Liver (tissue), 9 donors: ENCODE measurements around the gene CACNG6. TPM values are rescaled to one million over a fixed set of nuclear protein-coding genes. Genes with fewer than 3 reads are reported as not detected.

ENCODE experiments used
- DNase-seq: peaks from one replicate; pipeline ENCODE4 v3.0.0-alpha.2; 2017; ENCODE audit warnings: low spot score
- H3K27ac ChIP-seq, 2 donors: one replicate each; pipeline ENCODE4 v1.7.0; 2013; ENCODE audit warnings: inconsistent platforms in 2 of 2, low read length in 2 of 2, control low read depth in 1 of 2, low read depth in 1 of 2, mild to moderate bottlenecking in 1 of 2
- H3K27me3 ChIP-seq, 4 donors: one replicate each; pipeline versions ENCODE4 v1.6.1 to v1.7.0; 2013; ENCODE audit warnings: low read length in 3 of 4, inconsistent platforms in 1 of 4, mild to moderate bottlenecking in 1 of 4, moderate library complexity in 1 of 4; ENCODE audit not compliant: control insufficient read depth in 4 of 4, insufficient read depth in 4 of 4
- H3K36me3 ChIP-seq, 4 donors: one replicate each; pipeline versions ENCODE4 v1.6.1 to v1.7.0; 2013; ENCODE audit warnings: low read length in 3 of 4, mild to moderate bottlenecking in 3 of 4, low read depth in 1 of 4, moderate library complexity in 1 of 4; ENCODE audit not compliant: control insufficient read depth in 4 of 4, insufficient read depth in 3 of 4
- H3K4me1 ChIP-seq, 4 donors: one replicate each; pipeline versions ENCODE4 v1.6.1 to v1.7.0; 2013; ENCODE audit warnings: low read length in 3 of 4, mild to moderate bottlenecking in 3 of 4, moderate library complexity in 1 of 4; ENCODE audit not compliant: control insufficient read depth in 4 of 4, insufficient read depth in 4 of 4
- H3K4me3 ChIP-seq, 3 donors: one replicate each; pipeline versions ENCODE4 v1.6.1 to v1.7.0; 2013; ENCODE audit warnings: low read length in 3 of 3, control low read depth in 1 of 3, low read depth in 1 of 3, mild to moderate bottlenecking in 1 of 3
- H3K9ac ChIP-seq, 2 donors: one replicate each; pipeline ENCODE4 v1.7.0; 2013; ENCODE audit warnings: low read length in 2 of 2, mild to moderate bottlenecking in 2 of 2, moderate library complexity in 2 of 2, control low read depth in 1 of 2, low read depth in 1 of 2
- H3K9me3 ChIP-seq, 4 donors: one replicate each; pipeline versions ENCODE4 v1.6.1 to v1.7.0; 2013; ENCODE audit warnings: low read length in 3 of 4; ENCODE audit not compliant: control insufficient read depth in 4 of 4
- ATF3 ChIP-seq: IDR thresholded peaks from 2 replicates; pipeline ENCODE4 v1.6.1; 2016; ENCODE audit warnings: antibody characterized with exemption
- EGR1 ChIP-seq, 2 donors: IDR thresholded peaks; 2 replicates each; pipeline ENCODE4 v1.6.1; 2016 to 2018; ENCODE audit warnings: antibody characterized with exemption in 2 of 2, low read depth in 2 of 2
- FOXA1 ChIP-seq: IDR thresholded peaks from 2 replicates; pipeline ENCODE4 v1.6.1; 2016; ENCODE audit warnings: antibody characterized with exemption
- FOXA2 ChIP-seq: IDR thresholded peaks from 2 replicates; pipeline ENCODE4 v1.6.1; 2016; ENCODE audit warnings: antibody characterized with exemption
- GABPA ChIP-seq, 2 donors: IDR thresholded peaks in 1 of 2; conservative IDR thresholded peaks in 1 of 2; 2 replicates each; pipeline ENCODE4 v1.6.1; 2016; ENCODE audit warnings: antibody characterized with exemption in 2 of 2, mild to moderate bottlenecking in 1 of 2, moderate library complexity in 1 of 2
- HNF4A ChIP-seq, 2 donors: conservative IDR thresholded peaks; 2 replicates each; pipeline ENCODE4 v1.6.1; 2016; ENCODE audit warnings: antibody characterized with exemption in 2 of 2, mild to moderate bottlenecking in 2 of 2
- HNF4G ChIP-seq: IDR thresholded peaks from 2 replicates; pipeline ENCODE4 v1.6.1; 2016; ENCODE audit warnings: antibody characterized with exemption
- JUND ChIP-seq, 2 donors: IDR thresholded peaks; 2 replicates each; pipeline ENCODE4 v1.6.1; 2016; ENCODE audit warnings: antibody characterized with exemption in 2 of 2
- MAX ChIP-seq: IDR thresholded peaks from 2 replicates; pipeline ENCODE4 v1.6.1; 2016; ENCODE audit warnings: antibody characterized with exemption
- NR2F2 ChIP-seq: IDR thresholded peaks from 2 replicates; pipeline ENCODE4 v1.6.1; 2016; ENCODE audit warnings: antibody characterized with exemption
- RAD21 ChIP-seq, 2 donors: IDR thresholded peaks; 2 replicates each; pipeline ENCODE4 v1.6.1; 2016; ENCODE audit warnings: antibody characterized with exemption in 2 of 2, mild to moderate bottlenecking in 2 of 2
- REST ChIP-seq: IDR thresholded peaks from 2 replicates; pipeline ENCODE4 v1.6.1; 2016; ENCODE audit warnings: antibody characterized with exemption, mild to moderate bottlenecking
- RXRA ChIP-seq, 2 donors: IDR thresholded peaks; 2 replicates each; pipeline ENCODE4 v1.6.1; 2017 to 2018; ENCODE audit warnings: antibody characterized with exemption in 2 of 2, mild to moderate bottlenecking in 1 of 2
- SP1 ChIP-seq: IDR thresholded peaks from 2 replicates; pipeline ENCODE4 v1.6.1; 2018; ENCODE audit warnings: antibody characterized with exemption, mild to moderate bottlenecking
- TAF1 ChIP-seq: conservative IDR thresholded peaks from 2 replicates; pipeline ENCODE4 v1.6.1; 2016; ENCODE audit warnings: antibody characterized with exemption, mild to moderate bottlenecking
- YY1 ChIP-seq: IDR thresholded peaks from 2 replicates; pipeline ENCODE4 v1.6.1; 2016; ENCODE audit warnings: antibody characterized with exemption, mild to moderate bottlenecking
- WGBS: extraction: QIAGEN DNeasy Blood & Tissue Kit; methylation state at CpG from one replicate; pipeline ENCODE4 v1.1.7; 2013; 5-methylcytosine and 5-hydroxymethylcytosine counted together
- polyA plus RNA-seq, 2 donors: library from polyadenylated mRNA; stranded (reverse) in 1 of 2; unstranded in 1 of 2; fragments of 200-250 nt in 1 of 2; fragments of >200 nt in 1 of 2; fragmentation: Nextera tagmentation in 1 of 2; extraction: Ambion mirVana in 1 of 2; gene quantifications; one replicate each; pipeline versions ENCODE4 v1.2.1 to v1.2.3, GENCODE V29; 2013 to 2015
- total RNA-seq, 2 donors: library from RNA; depleted of rRNA; stranded (reverse); fragments of >200 nt; gene quantifications; one replicate each; pipeline ENCODE4 v1.2.3, GENCODE V29; 2014
- TF ChIP-seq, protein P1 (sequence below): fragments of 150-350 bp; IDR thresholded peaks from 2 replicates; pipeline ENCODE4 v1.5.1; 2017; ENCODE audit warnings: improper control_type of control experiment, low read depth, low read length; ENCODE audit not compliant: missing input control
- TF ChIP-seq, protein P2 (sequence below): IDR thresholded peaks from 2 replicates; pipeline ENCODE4 v1.6.1; 2016; ENCODE audit warnings: antibody characterized with exemption
- donor health status: healthy.
- donor health status: healthy.
- donor health status: healthy.
- donor health status: healthy.
- donor health status: healthy.

The CACNG6 gene
- total and polyA plus RNA-seq, 4 donors: not detected

DNA sequence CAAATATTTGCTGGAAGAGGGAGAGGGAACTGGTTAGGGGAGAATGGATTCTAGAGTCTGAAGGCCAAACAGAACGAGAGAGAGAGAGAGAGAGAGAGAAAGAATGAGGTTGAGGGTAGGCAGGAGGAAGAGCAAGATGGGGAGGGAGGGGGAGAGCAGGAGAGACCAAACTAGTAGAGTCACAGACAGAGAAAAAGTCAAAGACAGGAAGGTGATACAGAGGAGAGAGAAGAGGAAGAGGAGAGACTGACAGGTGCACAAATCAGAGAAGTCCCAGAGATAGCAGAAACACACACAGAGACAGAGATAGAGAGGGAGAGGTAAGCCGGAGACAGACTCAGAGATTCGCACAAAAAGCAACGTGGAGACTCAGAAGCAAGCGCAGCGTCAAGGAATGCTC lies 5.6 kb upstream of the CACNG6 start:
- peaks cover 0 to 5% (median 0%) of the 10 kb centered on the region in 4 donors for H3K4me1 ChIP-seq
- no peak for DNase-seq
- TF ChIP-seq RXRA (IDR thresholded peaks at IDR 0.05) (no peak), HNF4G (no peak), SP1 (no peak), REST (no peak), ATF3 (no peak), RAD21 (IDR thresholded peaks at IDR 0.05) (no peak), YY1 (no peak), GABPA (IDR thresholded peaks at IDR 0.05 in 1 of 2, conservative IDR thresholded peaks at IDR 0.05 in 1 of 2) (no peak)
- TF ChIP-seq, protein P1, sequence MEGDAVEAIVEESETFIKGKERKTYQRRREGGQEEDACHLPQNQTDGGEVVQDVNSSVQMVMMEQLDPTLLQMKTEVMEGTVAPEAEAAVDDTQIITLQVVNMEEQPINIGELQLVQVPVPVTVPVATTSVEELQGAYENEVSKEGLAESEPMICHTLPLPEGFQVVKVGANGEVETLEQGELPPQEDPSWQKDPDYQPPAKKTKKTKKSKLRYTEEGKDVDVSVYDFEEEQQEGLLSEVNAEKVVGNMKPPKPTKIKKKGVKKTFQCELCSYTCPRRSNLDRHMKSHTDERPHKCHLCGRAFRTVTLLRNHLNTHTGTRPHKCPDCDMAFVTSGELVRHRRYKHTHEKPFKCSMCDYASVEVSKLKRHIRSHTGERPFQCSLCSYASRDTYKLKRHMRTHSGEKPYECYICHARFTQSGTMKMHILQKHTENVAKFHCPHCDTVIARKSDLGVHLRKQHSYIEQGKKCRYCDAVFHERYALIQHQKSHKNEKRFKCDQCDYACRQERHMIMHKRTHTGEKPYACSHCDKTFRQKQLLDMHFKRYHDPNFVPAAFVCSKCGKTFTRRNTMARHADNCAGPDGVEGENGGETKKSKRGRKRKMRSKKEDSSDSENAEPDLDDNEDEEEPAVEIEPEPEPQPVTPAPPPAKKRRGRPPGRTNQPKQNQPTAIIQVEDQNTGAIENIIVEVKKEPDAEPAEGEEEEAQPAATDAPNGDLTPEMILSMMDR: no peak
- TF ChIP-seq, protein P2, sequence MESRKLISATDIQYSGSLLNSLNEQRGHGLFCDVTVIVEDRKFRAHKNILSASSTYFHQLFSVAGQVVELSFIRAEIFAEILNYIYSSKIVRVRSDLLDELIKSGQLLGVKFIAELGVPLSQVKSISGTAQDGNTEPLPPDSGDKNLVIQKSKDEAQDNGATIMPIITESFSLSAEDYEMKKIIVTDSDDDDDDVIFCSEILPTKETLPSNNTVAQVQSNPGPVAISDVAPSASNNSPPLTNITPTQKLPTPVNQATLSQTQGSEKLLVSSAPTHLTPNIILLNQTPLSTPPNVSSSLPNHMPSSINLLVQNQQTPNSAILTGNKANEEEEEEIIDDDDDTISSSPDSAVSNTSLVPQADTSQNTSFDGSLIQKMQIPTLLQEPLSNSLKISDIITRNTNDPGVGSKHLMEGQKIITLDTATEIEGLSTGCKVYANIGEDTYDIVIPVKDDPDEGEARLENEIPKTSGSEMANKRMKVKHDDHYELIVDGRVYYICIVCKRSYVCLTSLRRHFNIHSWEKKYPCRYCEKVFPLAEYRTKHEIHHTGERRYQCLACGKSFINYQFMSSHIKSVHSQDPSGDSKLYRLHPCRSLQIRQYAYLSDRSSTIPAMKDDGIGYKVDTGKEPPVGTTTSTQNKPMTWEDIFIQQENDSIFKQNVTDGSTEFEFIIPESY: no peak
- H3K27me3 ChIP-seq: peaks cover 4 to 9% (median 8%) of the 10 kb centered on the region in 4 donors
- WGBS: 68% methylated on average over 6 of the region's 6 CpGs
- no peak overlapping the region for H3K4me3 ChIP-seq
- no peak overlapping the region for H3K9ac ChIP-seq
- H3K36me3 ChIP-seq: no peaks in the 10 kb centered on the region
- no peak overlapping the region for H3K27ac ChIP-seq
- H3K9me3 ChIP-seq: peaks cover 0 to 3% (median 1%) of the 10 kb centered on the region in 4 donors

DNA sequence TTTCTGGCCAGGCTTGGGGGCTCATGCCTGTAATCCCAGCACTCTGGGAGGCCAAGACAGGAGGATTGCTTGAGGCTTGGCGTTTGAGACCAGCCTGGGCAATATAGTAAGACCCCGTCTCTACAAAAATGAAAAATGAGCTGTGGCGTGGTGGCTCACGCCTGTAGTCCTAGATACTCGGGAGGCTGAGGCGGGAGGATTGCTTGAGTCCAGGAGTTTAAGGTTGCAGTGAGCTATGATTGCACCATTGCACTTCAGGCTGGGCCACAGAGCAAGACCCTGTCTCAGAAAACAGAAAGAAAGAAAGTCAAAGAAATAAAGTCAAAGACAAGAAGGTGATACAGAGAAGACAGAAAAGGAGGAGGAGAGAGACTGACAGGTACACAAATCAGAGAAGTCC lies 2.5 kb upstream of the CACNG6 start:
- peaks cover 0 to 1% (median under 1%) of the 10 kb centered on the region in 4 donors for H3K9me3 ChIP-seq
- no peak overlapping the region for H3K9ac ChIP-seq
- no peaks in the 10 kb centered on the region for H3K36me3 ChIP-seq
- no peaks in the 10 kb centered on the region for H3K4me1 ChIP-seq
- peaks cover 0 to 7% (median 4%) of the 10 kb centered on the region in 4 donors for H3K27me3 ChIP-seq
- DNase-seq: no peak
- H3K27ac ChIP-seq: no peak overlapping the region
- H3K4me3 ChIP-seq: no peak overlapping the region
- 77% methylated on average over 6 of the region's 6 CpGs for WGBS
- TF ChIP-seq RXRA (IDR thresholded peaks at IDR 0.05) (no peak), JUND (IDR thresholded peaks at IDR 0.05) (no peak), REST (no peak), HNF4A (conservative IDR thresholded peaks at IDR 0.05) (no peak), TAF1 (no peak), FOXA2 (no peak), MAX (no peak), SP1 (no peak), FOXA1 (no peak), ATF3 (no peak), RAD21 (IDR thresholded peaks at IDR 0.05) (no peak), EGR1 (IDR thresholded peaks at IDR 0.05; ENCODE audit: low read depth in 2 of 2) (no peak), NR2F2 (no peak), GABPA (IDR thresholded peaks at IDR 0.05 in 1 of 2, conservative IDR thresholded peaks at IDR 0.05 in 1 of 2) (no peak), YY1 (no peak)
- TF ChIP-seq, protein P2: no peak
